Measurements from ENCODE around the gene CRYL1. TPM values are rescaled to one million over a fixed set of nuclear protein-coding genes. Genes with fewer than 3 reads are reported as not detected.

Gene CRYL1
- total RNA-seq, 1 experiment from 2014 or later = 3.7 TPM

GRCh38 chr13:20457670-20458069 lies 68.0 kb downstream of the CRYL1 start:
- H2BK20ac ChIP-seq (ENCODE audit: low read depth, low read length, poor library complexity, severe bottlenecking) = no peak overlapping the region
- no peak overlapping the region for H2BK15ac ChIP-seq (ENCODE audit: low read depth, low read length)
- no peak overlapping the region for H3K56ac ChIP-seq (ENCODE audit: insufficient read length, low read depth, low read length)
- H3K9ac ChIP-seq (ENCODE audit: extremely low read depth, insufficient read length, low read length) = no peak overlapping the region
- H3K14ac ChIP-seq (ENCODE audit: insufficient read depth, low read length) = no peak overlapping the region
- peaks cover 6% of the 10 kb centered on the region; the same call in 1 of the 2 replicates for H3K4me1 ChIP-seq (ENCODE audit: insufficient read depth, low read length)
- H3K9me3 ChIP-seq (ENCODE audit: control insufficient read depth, low read depth, low read length) = no peaks in the 10 kb centered on the region
- H4K91ac ChIP-seq (ENCODE audit: insufficient read length, low read depth, low read length) = no peak overlapping the region
- WGBS (ENCODE audit: extremely low coverage, insufficient read length, low lambda C conversion rate) = no CpG with 5 or more reads among the region's 6 CpGs
- H3K4me2 ChIP-seq (ENCODE audit: insufficient read depth, insufficient read length, low read length) = no peak overlapping the region
- no peak overlapping the region for H2AK5ac ChIP-seq (ENCODE audit: insufficient read length, low read length)
- H3K79me1 ChIP-seq (ENCODE audit: insufficient read depth, low read depth, low read length, poor library complexity, severe bottlenecking) = no peaks in the 10 kb centered on the region
- H3T11ph ChIP-seq (ENCODE audit: low read length) = no peak overlapping the region
- no peak for TF ChIP-seq CTCF (conservative IDR thresholded peaks at IDR 0.05)
- Mint-ChIP-seq H3K4me1 (peaks cover 17% of the 10 kb centered on the region in 2 experiments), H3K27me3 (ENCODE audit: low read depth) (no peaks in the 10 kb centered on the region; the same call in none of the 2 replicates), H3K27ac (no peak overlapping the region), H3K9me3 (no peaks in the 10 kb centered on the region; a peak in 1 of 5 replicates), H3K36me3 (ENCODE audit: insufficient read depth in 1 of 3, low read depth in 3 of 3) (peaks cover 0 to 3% (median 0%) of the 10 kb centered on the region in 3 experiments; a peak in 1 of 7 replicates), H3K4me3 (no peak overlapping the region)
- no peak overlapping the region for H2BK5ac ChIP-seq (ENCODE audit: insufficient read length, low read length)
- H3K79me2 ChIP-seq (ENCODE audit: insufficient read depth, low read length) = no peaks in the 10 kb centered on the region
- H3K23ac ChIP-seq (ENCODE audit: insufficient read length, low read depth, low read length) = no peak overlapping the region
- H4K8ac ChIP-seq (replicated peaks; ENCODE audit: insufficient read length, low read depth, low read length) = no peak overlapping the region
- no peak overlapping the region for H4K5ac ChIP-seq (ENCODE audit: insufficient read length, low read depth, low read length)
- H2BK12ac ChIP-seq (ENCODE audit: insufficient read length, low read depth, low read length) = no peak overlapping the region
- no peaks in the 10 kb centered on the region for H4K20me1 ChIP-seq (ENCODE audit: control insufficient read depth, insufficient read depth, insufficient read length)
- no peak overlapping the region for H3K27ac ChIP-seq (ENCODE audit: insufficient read length, low read depth, low read length)
- H3K23me2 ChIP-seq (ENCODE audit: insufficient read length, low read depth, low read length, poor library complexity, severe bottlenecking) = no peaks in the 10 kb centered on the region
- no peak for DNase-seq
- no peaks in the 10 kb centered on the region for H3K27me3 ChIP-seq (ENCODE audit: insufficient read depth, low read length)
- H2BK120ac ChIP-seq (ENCODE audit: low read depth, low read length, poor library complexity, severe bottlenecking) = no peak overlapping the region
- no peak overlapping the region for H2AFZ ChIP-seq (ENCODE audit: low read length)
- no peak overlapping the region for H3K18ac ChIP-seq (ENCODE audit: insufficient read length, low read depth, low read length)
- no peak overlapping the region for H3K4ac ChIP-seq (ENCODE audit: low read depth, low read length)
